ENCODE results near the gene ADPRHL1. TPM values are rescaled to one million over a fixed set of nuclear protein-coding genes. Genes with fewer than 3 reads are reported as not detected.

ADPRHL1 gene
- total and polyA plus RNA-seq, 10 donors, result 0.52 to 4.3 (median 1.5) TPM

DNA sequence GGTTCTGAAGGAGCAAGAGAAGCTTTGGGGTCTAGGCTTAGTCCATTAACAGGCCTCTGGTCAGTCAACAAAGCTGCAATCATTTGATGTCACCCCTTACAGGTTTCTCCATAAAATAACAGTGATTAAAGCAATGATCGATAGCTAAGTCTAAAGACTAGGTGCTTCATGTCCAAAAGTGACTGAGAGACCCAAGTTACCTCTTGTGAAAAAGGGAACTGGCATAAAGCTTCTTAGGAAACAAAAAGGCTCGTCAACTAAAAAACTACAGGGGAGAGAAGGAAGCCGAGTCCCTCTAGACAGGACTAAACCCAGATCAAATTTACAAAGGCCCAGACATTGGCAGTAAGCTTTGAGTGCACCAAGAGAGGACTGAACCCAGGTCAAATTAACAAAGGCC lies 35.0 kb upstream of the ADPRHL1 start:
- 58 to 85% (median 76%) methylated on average over 3 of the region's 3 CpGs for WGBS, 5 donors
- Histone ChIP-seq H3K9me3 (no peaks in the 10 kb centered on the region), H3K4me1 (peaks cover 22 to 68% (median 43%) of the 10 kb centered on the region in 6 donors), H3K36me3 (peaks cover 0 to 9% (median 2%) of the 10 kb centered on the region in 6 donors), H3K27me3 (replicated peaks in 1 of 7) (no peaks in the 10 kb centered on the region), H3K4me3 (no peak overlapping the region), H3K27ac (no peak overlapping the region)
- intact Hi-C loops (cut with DNase I; ENCODE audit: low total_unique reads), result no loop called here
- TF ChIP-seq, protein P1, sequence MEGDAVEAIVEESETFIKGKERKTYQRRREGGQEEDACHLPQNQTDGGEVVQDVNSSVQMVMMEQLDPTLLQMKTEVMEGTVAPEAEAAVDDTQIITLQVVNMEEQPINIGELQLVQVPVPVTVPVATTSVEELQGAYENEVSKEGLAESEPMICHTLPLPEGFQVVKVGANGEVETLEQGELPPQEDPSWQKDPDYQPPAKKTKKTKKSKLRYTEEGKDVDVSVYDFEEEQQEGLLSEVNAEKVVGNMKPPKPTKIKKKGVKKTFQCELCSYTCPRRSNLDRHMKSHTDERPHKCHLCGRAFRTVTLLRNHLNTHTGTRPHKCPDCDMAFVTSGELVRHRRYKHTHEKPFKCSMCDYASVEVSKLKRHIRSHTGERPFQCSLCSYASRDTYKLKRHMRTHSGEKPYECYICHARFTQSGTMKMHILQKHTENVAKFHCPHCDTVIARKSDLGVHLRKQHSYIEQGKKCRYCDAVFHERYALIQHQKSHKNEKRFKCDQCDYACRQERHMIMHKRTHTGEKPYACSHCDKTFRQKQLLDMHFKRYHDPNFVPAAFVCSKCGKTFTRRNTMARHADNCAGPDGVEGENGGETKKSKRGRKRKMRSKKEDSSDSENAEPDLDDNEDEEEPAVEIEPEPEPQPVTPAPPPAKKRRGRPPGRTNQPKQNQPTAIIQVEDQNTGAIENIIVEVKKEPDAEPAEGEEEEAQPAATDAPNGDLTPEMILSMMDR (IDR thresholded peaks at IDR 0.05 in 8 of 11, conservative IDR thresholded peaks at IDR 0.05 in 3 of 11), result no peak
- no peak for TF ChIP-seq POLR2A (IDR thresholded peaks at IDR 0.05)
- no peak for TF ChIP-seq POLR2AphosphoS5 (IDR thresholded peaks at IDR 0.05)
- no peak for DNase-seq

DNA sequence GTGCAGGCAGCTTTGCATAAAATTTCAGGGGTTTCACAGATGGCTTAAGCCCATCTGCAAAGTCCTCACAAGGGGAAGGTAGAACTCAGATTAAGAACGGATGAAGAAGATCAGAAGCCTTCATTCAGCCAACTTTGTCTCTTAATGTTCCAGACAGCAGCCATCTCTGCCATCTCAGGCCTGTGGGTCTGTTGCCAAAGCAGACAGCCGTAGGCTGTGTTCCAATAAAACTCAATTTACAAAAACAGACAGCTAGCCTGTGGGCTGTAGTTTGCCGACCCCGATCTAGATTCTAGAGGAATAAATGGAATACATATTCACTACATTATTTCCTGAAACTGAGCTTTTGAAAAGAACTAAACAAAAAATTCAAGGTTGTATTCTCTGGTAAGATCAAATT lies 33.4 kb upstream of the ADPRHL1 start:
- Histone ChIP-seq H3K27me3 (replicated peaks in 1 of 7) (no peaks in the 10 kb centered on the region), H3K4me1 (peaks cover 14 to 61% (median 27%) of the 10 kb centered on the region in 6 donors), H3K36me3 (peaks cover 0 to 17% (median 2%) of the 10 kb centered on the region in 6 donors), H3K27ac (no peak overlapping the region), H3K4me3 (no peak overlapping the region), H3K9me3 (no peaks in the 10 kb centered on the region)
- intact Hi-C loops (cut with DNase I; ENCODE audit: low total_unique reads), result no loop called here
- 65 to 91% (median 84%) methylated on average over 4 of the region's 4 CpGs for WGBS, 5 donors
- TF ChIP-seq POLR2AphosphoS5 (IDR thresholded peaks at IDR 0.05) (no peak), POLR2A (IDR thresholded peaks at IDR 0.05) (no peak)
- TF ChIP-seq, protein P1 (IDR thresholded peaks at IDR 0.05 in 8 of 11, conservative IDR thresholded peaks at IDR 0.05 in 3 of 11), result no peak
- no peak for DNase-seq

DNA sequence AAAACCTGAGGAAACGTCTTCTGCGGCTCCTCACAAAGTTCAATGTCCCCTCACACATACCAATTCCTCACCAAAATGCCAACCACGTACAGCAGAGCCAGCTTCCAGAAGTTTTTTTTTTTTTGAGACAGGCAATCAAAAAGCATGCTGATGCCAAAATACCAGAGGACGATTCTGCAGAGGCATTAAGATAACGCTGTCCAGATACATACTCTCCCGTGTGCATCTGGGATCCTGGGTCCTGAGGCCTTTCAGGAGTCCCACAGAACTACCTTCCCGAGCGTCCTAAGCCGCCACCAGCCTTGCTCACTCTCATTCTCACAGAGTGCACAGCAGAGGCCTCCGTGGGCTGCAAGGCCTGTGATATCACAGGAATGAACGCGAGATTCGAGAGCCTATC lies 32.3 kb upstream of the ADPRHL1 start:
- DNase-seq, result no peak
- peaks cover 13 to 53% (median 23%) of the 10 kb centered on the region in 6 donors for H3K4me1 ChIP-seq
- no peaks in the 10 kb centered on the region for H3K27me3 ChIP-seq (replicated peaks in 1 of 7)
- intact Hi-C loops (cut with DNase I; ENCODE audit: low total_unique reads), result no loop called here
- no peak overlapping the region for H3K27ac ChIP-seq
- peaks cover 0 to 24% (median 2%) of the 10 kb centered on the region in 6 donors for H3K36me3 ChIP-seq
- H3K9me3 ChIP-seq, result no peaks in the 10 kb centered on the region
- 91 to 95% (median 93%) methylated on average over 13 of the region's 13 CpGs for WGBS, 5 donors
- H3K4me3 ChIP-seq, result no peak overlapping the region
- TF ChIP-seq POLR2AphosphoS5 (IDR thresholded peaks at IDR 0.05), result no peak
- TF ChIP-seq, protein P1 (IDR thresholded peaks at IDR 0.05 in 8 of 11, conservative IDR thresholded peaks at IDR 0.05 in 3 of 11), result no peak
- TF ChIP-seq POLR2A (IDR thresholded peaks at IDR 0.05), result no peak

DNA sequence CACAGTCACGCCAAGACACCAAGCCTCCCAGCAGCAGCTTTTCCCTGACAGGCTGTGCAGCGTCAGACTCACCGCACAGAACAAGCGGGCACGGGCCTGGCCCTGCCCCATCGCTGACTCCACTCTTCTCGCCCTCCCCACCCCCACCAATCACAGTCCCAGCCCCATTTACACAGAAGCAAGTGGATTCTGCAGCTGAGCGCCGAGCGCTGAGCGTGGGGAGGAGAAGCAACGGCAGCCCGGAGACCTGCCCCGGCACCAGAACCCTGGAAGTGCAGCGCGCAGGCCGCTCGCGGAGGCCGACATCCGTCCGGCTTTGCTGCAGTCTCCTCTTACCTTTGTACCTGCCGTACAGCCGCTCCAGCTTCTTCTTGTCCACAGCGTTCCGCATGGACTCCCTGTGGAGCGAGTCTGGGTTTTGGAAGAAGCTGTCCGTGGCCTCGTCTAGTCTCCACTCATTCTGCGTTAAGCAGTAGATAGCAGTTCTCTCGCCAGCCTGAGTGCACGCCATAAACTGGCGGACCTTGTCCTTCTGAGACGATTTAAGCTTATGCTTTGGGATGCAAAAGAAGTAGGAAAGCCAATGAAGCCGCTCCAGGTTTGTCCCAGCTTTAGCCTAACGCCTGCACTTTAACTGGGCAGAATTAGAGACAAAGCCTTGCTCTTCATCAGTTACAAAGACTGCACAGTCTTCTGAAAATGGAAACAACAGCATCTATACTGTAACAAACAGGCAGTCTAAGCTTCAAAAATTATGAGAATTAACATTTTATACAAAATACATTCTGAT lies 30.4 kb upstream of the ADPRHL1 start:
- intact Hi-C loops (cut with DNase I; ENCODE audit: low total_unique reads), result no loop called here
- H3K27ac ChIP-seq, result no peak overlapping the region

More for the DNA sequence above, 30.4 kb upstream of the ADPRHL1 start:
- DNase-seq, result no peak
- Histone ChIP-seq H3K4me1 (peaks cover 2 to 38% (median 9%) of the 10 kb centered on the region in 6 donors), H3K4me3 (no peak overlapping the region), H3K36me3 (peaks cover 0 to 42% (median 14%) of the 10 kb centered on the region in 6 donors), H3K9me3 (no peaks in the 10 kb centered on the region), H3K27me3 (replicated peaks in 1 of 7) (no peaks in the 10 kb centered on the region)
- TF ChIP-seq POLR2AphosphoS5 (IDR thresholded peaks at IDR 0.05), result no peak
- TF ChIP-seq, protein P1 (IDR thresholded peaks at IDR 0.05 in 8 of 11, conservative IDR thresholded peaks at IDR 0.05 in 3 of 11), result no peak
- no peak for TF ChIP-seq POLR2A (IDR thresholded peaks at IDR 0.05)
- 95 to 97% (median 96%) methylated on average over 36 of the region's 36 CpGs for WGBS, 5 donors

All from spleen (tissue), 11 donors.